GM18520 (cell line): ENCODE results near the gene FAM163B.

Experiments used
- ATAC-seq: cut with Tn5 transposase; IDR thresholded peaks from one replicate; pipeline ENCODE4 v1.9.1; 2021; ENCODE audit not compliant: unreplicated experiment

FAM163B gene

DNA sequence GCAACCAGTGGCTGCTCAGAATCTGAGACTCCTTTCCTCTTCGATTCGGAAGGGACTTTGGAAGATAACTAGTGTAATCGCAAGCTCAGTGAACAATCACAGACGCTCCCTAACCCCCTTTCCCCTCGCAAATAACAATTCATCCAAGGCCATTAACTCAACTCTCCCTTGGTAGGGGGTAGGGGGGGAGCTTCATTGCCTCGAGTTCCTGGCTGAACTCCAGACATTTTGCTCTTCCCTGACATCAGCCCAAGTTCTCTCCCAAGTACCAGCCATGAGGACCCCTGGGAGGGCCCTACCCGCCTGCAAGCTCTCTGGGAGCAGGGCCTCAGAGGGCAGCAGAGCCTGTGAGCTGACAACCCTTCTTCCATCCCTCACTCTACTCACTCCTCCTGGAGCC is 8.4 kb downstream of the FAM163B start:
- ATAC-seq = no peak

DNA sequence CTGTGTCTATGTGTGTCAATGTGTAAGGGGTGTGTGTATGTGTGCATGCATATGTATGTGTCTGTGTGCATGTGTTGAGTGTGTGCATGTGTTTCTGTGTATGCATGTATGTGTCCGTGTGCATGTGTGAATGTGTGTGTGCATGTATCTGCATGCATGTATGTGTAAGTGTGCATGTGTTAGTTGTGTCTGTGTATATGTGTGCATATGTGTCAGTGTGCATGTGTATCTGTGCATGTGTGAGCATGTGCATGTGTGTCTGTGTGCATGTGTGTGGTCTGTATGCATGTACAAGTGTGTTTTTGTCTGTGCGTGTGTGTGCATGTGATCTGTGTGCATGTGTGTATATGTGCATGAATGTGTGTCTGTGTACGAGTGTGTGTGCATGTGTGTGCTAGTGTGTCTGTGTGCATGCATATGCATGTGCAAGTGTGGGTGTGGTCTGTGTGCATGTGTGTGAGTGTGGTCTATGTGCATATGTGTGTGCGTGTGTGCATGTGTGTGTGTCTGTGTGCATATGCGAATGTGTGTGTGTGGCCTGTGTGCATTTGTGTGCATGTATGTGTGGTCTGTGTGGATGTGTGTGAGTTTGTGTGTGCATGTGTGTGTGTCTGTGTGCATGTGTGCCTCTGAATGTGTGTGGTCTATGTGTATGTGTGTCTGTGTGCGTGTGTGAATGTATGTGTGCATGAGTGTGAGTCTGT is 9.6 kb downstream of the FAM163B start:
- ATAC-seq = no peak

DNA sequence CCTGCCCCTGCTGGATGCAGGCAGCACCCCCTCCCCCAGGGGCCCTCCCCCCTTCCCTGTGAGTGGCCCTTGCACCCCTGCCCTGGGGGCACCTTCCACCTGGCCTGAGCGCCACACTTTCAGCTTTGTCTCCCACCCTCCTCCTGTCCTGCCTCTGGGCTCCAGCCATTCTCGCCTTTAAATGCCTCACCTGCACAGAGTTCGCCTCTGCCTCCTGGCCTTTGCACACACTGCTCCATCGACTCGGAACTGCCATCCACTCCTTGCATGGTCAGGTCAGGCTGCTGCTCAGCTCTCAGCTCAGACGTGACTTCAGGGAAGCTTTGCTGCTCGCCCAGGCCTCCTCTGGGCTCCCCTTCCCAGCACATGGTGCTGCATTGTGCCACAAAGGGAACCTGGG is 10.2 kb downstream of the FAM163B start:
- ATAC-seq = no peak

DNA sequence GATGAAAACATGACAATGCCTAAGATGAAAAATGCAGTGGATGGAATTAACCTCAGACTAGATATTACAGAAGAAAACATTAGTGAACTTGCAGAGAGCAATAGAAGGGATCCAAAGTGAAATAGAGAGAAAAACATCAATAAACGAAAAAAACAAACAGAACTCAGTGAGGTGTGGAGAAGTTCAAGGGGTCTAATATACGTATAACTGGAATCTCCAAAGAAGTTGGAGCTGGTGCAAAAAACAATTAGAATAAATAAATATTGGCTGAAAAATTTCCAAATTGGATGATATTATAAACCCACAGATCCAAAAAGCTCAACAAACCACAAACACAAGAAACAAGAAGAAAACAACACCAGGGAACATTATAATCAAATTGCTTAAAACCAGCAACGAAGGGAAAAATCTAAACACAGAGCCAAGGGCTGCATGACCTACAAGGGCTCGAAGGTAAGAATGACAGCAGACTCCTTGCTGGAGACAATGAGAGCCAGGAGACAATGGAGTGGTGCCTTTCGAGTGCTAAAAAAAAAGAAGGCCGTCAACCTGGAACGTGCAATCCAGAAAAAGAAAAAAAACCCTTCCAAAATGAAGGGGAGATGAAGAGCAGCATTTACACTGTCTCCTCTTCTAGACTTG is 11.8 kb downstream of the FAM163B start:
- no peak for ATAC-seq

DNA sequence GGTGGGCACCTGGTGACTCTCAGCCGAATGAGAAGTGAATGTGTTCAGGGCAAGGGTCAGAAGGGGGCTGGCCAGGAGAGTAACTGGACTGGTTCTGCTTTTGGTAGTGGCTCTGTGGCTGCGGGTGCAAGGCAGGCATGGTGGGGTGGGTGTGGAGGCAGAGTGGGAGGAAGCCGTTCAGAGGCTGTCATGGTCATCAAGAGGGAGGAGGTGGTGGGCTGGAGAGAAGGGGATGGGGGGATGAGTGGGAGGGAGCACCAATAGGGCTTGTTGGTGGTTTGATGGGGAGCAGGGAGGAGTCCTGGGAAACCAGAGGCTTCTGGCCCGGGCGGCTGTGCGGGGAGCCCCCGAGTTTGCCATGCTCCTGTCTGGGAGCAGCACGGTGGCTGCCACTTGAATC is 13.3 kb downstream of the FAM163B start:
- no peak for ATAC-seq

DNA sequence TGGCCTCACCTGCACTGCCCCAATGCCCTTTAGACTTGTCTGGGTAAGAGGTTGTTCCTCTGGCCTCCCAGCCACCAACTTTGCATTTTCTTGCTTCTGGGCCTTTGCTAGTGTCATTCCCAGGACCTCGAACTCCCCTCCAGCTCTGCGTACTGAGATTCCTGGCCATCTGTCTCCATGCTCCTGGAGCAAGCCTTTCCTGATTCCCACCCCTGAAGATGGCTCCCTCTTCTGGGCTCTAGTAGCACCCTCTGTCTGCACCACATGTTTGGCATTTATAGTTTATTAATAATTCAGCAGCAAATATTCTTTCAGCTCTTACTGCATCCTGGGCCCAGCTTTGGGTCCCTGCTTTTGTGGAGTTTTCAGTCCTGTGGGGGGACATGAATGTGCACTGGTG is 14.9 kb downstream of the FAM163B start:
- ATAC-seq = no peak

DNA sequence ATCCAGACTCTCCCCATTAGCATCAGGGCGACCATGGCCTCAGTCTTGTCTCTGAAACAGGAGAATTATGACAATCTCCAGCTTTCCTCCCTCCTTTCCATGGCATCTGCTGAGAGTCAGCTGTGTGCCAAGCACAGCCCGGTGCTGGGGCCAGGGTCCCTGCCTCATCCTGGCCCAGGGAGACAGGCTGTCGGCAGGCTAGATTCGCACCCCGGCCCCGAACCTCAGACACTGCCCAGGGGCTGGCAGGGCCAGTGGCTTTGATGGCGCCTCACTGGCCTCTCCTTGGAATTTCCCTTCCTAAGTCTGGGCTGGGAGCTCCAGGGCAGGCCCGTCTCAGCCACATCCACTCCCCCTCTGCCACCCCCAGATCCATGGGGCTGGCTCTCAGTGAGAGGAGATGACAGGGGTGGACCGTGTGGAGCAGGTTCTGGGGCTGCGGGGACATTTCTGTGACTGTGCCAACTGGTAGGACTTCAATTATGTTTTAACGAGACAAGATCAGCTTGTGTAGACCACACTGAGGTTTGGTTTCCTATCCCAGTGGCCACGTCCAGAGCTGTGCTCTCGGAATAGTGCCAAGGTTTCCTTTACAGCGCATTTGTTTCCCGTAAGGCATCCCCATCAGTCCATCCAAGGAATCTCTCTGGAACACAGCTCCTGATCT is 15.5 kb downstream of the FAM163B start:
- no peak for ATAC-seq

DNA sequence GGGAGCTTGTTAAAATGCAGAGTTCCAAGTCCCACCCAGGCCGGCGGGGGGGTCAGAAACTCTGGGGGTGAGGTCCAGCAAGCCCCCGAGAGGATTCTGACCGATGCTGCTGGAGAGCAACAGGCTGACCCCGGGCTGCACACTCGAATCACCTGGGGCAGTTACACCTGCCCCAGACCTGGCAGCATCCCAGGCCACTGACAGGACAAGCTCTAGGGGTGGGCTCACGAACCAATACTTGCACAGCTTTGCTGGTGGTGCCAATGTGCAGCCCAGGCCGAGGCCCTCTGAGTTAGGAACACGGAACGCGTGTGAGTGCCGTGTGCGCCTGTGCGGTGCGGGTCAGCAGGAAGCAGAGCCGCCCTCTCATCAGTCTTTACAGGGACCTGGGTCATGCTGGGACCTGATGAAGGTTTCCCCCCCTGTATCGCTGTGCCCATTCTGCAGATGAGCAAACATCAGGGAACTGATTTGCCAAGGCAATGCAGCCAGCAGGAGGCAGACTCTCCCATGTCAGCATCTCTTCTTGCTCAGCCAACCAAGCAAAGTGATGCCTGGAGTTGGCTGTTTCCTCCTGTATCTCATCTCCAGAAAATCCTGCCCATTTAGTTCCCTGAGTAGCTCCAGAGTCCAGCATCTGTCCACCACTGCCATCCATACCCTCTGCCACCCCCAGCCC is 16.3 kb downstream of the FAM163B start:
- ATAC-seq = no peak

DNA sequence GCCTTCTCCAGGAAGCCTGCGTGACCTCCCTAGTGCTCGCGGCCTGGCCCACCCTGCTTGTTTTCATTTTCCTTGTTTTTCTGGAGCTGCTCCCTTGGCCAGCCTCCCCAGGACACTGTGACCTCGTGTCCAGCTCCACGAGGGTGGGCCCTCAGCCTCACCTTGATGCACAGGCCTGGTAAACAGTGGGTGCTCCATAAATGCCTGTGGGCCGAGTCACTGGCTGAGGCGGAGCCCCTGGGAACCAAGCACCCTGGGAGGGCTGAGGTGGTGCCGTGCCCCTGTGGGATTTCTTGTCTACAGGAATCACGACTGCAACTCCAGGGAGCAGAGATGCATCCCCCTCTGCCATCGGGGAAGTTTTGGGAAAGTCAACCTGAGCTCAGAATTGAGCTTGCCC is 17.2 kb downstream of the FAM163B start:
- no peak for ATAC-seq

DNA sequence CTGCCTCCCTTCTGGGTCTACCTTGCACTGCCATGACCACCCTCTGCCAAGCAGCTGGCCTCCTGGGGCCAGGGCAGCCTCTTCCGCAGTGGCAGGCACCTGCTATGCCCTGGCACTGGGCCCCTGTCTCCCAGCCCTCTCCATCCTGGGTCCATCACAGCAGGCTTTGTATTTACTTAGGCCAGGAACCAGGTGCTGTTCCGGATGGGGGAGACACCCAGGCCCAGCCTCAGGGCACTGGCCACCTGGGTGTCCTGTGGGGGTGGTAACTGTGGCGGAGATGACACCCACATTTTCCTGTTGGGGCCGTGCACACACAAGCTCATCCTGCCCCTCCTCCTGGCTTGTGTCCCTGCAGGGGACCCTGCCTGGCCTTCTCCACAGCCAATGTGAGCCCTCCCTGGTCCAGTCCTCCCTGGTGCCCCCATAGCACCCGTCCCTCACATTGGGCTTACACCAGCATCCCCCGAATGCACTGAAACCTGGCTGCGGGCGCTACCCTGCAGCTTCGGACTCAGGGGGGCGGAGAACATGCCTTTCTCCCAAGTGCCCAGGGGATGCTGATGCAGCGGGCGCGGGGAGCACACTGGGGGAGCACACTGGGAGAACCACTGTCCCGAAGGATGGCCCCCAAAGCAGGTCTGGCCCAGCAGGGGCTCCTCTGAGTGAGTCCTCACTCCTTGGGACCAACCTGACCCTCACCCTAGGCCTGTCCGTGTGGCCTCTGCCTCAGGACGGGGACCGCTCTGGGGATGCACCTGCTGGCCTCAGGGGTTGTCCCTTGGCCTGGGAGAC is 17.9 kb downstream of the FAM163B start:
- ATAC-seq = no peak

DNA sequence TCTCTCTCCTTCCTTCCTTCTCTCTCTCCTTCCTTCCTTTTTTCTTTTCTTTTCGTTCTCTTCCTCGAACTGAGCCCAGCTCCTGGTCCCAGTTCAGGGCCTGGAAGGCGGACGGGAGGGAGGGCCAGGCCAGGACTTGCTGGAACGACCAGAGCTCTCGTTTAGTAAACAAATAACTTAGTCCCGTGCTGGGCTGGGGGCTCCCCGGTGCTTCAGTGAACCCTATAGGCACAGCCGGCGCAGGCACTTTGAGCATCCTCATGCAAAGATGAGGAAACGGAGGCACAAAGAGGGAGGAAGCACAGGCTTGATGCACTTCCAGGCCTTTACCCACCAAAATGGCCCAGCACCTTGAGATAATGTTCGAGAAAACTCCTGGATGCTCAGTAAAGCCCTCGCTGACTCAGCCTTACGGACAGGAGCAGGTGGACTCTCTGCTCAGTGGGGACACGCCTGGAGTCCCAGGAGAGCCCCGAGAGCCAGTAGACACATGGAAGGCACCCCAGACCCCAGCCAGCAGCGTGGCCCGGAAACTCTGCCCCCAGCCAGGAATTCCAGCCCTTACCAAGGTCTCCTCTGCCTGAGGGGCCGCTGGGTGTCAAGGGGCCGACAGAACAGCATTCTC is 18.8 kb downstream of the FAM163B start:
- no peak for ATAC-seq

DNA sequence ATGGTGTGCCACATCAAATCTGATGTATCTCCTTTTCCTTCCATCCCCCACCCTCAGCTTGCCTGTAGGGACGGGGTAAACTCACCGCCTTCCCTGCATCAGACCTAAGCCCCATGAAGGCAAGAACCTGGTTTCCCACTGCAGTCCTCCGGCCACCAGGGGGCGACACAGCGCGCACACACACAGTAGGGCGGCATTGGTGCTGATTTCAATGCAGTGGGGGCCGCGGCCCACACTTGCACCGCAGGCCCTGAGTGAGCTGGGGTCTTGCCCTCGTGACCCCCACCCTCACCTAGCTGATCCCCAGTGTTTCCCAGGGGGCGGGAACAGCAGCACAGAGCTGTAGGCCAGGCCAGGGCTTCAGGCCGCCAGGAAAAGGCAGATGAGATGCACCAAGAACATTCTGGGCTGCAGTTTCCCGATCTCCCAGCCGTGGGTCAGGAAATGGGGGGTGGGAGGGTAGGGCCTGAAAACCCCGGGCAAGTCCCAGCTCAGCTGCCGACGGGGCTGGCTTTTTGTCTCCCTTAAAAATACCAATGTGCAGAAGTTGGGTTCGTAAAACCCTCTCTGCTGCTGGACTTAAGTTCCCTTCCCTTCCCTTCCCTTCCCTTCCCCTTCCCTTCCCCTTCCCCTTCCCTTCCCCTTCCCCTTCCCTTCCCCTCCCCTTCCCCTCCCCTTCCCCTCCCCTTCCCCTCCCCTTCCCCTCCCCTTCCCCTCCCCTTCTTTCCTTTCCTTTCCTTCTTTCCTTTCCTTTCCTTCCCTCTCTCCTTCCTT is 19.5 kb downstream of the FAM163B start:
- no peak for ATAC-seq

DNA sequence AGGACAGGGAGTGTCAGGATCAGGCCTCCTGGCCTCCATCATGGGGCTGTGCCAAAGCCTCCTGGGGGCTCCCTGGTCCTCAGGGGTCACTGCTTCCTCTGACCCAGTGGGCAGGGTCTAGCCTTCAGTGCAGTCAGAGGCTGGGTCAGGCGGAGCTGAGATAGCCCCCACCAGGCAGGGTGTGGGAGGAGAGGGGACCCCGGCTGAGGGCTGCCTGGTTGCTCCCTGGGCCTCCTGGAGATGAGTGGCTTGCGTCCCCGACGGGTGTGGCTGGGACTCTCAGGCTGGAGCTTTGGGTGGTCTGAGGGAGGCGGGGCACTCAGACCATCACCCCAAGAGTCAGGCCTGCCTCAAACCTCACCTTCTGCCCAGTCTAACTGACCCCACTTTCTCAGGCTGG is 21.7 kb downstream of the FAM163B start:
- ATAC-seq = no peak

DNA sequence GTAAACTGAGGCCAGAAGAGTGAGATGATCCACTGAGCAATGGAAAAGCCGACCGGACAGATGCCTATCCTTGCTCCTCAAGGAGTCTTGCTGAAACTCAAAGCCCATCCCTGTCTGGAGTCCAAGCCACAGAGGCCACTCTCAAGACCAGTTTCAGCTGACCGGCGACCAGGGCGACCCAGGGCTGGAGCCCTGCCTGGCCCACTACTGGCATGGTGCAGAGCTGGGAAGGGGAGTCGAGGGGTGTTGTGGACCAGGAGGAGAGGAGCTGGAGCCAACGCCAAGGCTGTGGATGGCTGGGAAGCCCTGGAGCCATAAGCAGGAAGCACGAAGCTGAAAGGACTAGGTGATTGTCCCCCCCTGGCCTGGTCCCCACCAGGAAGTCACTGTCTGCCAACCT is 22.1 kb downstream of the FAM163B start:
- ATAC-seq = no peak

DNA sequence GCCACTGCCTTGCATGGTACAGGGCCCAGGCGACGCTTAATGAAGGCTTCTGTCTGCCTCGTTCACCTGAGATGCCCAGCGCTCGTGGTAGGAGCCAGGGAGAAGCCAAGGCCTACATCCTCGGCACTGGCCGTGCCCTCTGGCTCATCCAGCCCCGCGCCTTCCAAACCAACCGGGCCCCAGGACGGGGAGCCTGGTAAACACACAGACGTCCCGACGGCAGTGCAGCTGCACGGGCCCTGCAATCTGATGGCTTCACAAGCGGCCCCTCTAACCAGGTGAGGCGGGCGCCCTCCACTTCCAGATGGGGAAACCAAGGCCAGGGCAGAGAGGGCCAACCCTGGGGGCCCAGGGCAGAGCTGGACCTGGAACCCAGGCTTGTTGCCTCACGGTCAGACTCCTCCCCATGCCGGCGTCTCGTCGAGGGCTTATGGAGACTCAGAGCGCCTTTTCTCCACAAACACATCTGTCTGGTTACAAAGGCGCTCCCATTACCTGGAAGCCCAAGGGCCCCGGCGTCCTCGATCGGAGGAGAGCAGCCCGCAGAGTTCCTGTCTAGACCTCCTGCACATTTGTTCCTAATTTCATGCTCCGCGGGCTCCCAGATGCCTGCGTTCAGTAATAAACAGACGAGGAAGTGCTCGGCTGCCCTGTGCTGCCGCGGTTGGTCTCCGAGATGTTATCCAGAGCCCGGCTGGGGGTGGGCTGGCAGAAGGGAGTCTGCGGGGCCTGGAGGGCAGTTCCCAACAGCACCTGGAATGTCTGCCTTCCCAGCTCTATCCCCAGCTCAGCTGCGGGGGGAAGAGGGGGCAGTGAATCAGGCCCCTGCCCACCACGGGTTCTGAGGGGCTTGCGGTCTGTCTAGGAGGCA is 23.5 kb downstream of the FAM163B start:
- ATAC-seq = no peak

DNA sequence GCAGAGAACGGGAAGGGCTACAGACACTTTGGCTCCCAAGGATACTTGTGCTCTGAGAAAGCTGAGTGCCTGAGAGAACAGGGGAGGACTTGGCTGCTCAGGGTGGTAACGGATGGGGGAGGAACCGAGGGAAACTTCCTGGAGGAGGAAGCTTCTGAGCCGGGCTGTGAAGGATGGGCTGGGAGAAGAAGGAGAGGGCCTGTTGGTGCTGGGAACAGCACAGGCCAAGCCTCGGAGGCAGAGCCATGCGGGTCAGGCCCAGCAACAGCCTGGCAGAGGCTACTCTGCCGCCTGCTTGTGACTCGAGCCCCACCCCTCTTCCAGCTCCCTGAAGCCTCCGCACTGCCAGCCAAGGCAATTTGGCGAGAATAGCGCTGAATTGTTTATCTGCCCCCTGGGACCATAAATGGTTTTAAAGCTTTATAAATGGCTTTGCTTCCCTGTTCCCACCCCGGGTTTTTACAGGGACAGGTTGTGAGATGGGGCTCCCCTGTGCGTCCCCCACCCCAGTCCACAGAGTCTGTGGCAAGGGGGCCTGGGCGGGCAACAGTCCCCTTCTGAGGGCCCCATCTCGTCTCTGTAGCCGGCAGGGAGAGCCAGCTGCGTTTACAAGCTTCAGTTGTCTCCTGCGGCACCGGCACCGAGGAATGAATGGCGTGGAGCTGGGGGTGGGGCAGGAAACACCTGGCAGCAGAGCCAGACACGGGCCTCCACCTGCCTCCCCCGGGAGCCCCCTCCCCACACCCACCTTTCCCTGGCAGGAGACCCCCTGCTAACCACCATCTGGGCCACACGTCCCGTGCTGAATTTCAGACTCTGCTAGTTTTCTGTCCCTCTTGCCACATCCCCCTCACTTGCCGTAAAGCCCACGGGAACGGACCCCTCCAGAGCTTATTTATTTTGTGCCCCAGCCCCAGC is 24.4 kb downstream of the FAM163B start:
- ATAC-seq = no peak

DNA sequence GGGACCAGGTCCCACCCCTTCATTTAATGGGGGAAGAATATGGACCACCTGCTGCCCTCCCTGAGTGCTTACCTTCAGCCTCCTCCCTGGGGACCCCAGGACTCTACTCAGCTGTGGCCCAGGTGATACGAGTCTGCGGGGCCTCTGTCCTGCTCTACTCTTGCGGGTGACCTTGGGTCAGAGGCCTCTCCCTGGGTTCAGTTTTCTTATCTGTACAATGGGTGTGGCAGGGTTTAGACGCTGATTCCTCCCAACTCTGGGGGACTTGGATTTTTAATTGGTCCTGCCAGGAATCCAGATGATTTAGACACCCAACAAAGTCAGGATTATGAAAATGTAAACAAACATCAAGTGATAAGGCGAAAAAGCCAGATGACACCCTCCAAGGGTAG is 25.0 kb downstream of the FAM163B start:
- ATAC-seq = no peak

DNA sequence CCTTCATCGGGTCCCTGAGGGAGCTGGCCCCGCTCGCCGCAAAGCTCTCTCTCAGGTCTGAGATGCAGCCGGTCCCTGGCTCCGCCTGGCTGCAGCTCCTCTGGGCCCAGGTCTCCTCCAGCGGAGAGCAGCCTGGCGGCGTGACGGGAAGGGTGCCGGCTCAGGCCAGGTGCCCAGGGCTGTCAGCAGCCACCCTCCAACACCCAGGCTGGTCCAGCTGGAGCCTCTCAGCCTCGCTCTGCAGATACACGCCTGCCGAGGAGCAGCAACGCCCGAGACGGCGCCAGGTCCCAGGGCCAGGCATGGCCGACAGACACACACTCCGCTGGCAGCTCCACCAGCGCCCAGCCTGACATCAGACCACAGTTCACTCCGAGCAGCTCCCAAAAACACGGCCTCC is 25.6 kb downstream of the FAM163B start:
- ATAC-seq = no peak
